Stomach (tissue), 9 donors: Measurements from ENCODE around the gene DIS3L2. TPM values are rescaled to one million over a fixed set of nuclear protein-coding genes. Genes with fewer than 3 reads are reported as not detected.
"Not testable (repeated sequence)": the region's sequence is repeated elsewhere in the genome, so short reads cannot be mapped to it uniquely, and the experiment has no call there.

Source experiments
- DNase-seq, 2 donors: peaks; one replicate each; pipeline versions ENCODE4 v3.0.0 to v3.0.0-alpha.2; 2013 to 2019
- H3K27ac ChIP-seq, 5 donors: fragments of 200-600 bp in 4 of 5; sonication (generic) in 4 of 5; one replicate each; pipeline ENCODE4 v1.5.1; 2013 to 2019; ENCODE audit warnings: mild to moderate bottlenecking in 1 of 5, moderate library complexity in 1 of 5
- H3K27me3 ChIP-seq, 3 donors: fragments of 200-600 bp; sonication (generic); one replicate each; pipeline ENCODE4 v1.5.1; 2017 to 2019; ENCODE audit warnings: mixed run types in 1 of 3
- H3K36me3 ChIP-seq, 4 donors: fragments of 200-600 bp; sonication (generic); 1 replicate in 3 of 4; 2 replicates in 1 of 4; pipeline ENCODE4 v1.5.1; 2016 to 2019
- H3K4me1 ChIP-seq, 4 donors: fragments of 200-600 bp; sonication (generic); one replicate each; pipeline ENCODE4 v1.5.1; 2016 to 2019
- H3K4me3 ChIP-seq, 4 donors: fragments of 200-600 bp; sonication (generic) in 3 of 4; one replicate each; pipeline ENCODE4 v1.5.1; 2016 to 2019; ENCODE audit warnings: mild to moderate bottlenecking in 1 of 4
- H3K9me3 ChIP-seq, 4 donors: fragments of 200-600 bp; sonication (generic); one replicate each; pipeline ENCODE4 v1.5.1; 2016 to 2019
- EP300 ChIP-seq: sonication (generic); formaldehyde crosslinking; IDR thresholded peaks from one replicate; pipeline ENCODE4 v1.6.1; 2017; ENCODE audit warnings: antibody characterized with exemption
- POLR2A ChIP-seq, 4 donors: fragments of 450-650 bp; IDR thresholded peaks; one replicate each; pipeline ENCODE4 v1.6.1; 2016; ENCODE audit warnings: antibody characterized with exemption in 4 of 4, control low read depth in 2 of 4, mild to moderate bottlenecking in 1 of 4, moderate library complexity in 1 of 4
- POLR2AphosphoS5 ChIP-seq, 3 donors: sonication (generic); formaldehyde crosslinking; IDR thresholded peaks; one replicate each; pipeline ENCODE4 v1.6.1; 2016; ENCODE audit warnings: antibody characterized with exemption in 3 of 3
- WGBS, 5 donors: extraction: QIAGEN DNeasy Blood & Tissue Kit in 3 of 5; methylation state at CpG; one replicate each; pipeline versions ENCODE4 v1.1.5 to v1.1.7; 2013 to 2018; 5-methylcytosine and 5-hydroxymethylcytosine counted together
- intact Hi-C: fragments of 100-400 bp; cut with DNase I; formaldehyde crosslinking; loops from one replicate; pipeline ENCODE4 v1.15.1; 2023; ENCODE audit warnings: low total_unique reads
- polyA plus RNA-seq, 3 donors: library from polyadenylated mRNA; stranded (reverse); fragments of 200-250 nt; gene quantifications; one replicate each; pipeline ENCODE4 v1.2.3, GENCODE V29; 2013
- total RNA-seq, 5 donors: library from RNA; depleted of rRNA; stranded (reverse); fragments of >200 nt; gene quantifications; one replicate each; pipeline versions ENCODE4 v1.1.0 to v1.2.3, GENCODE V29; 2014 to 2016
- TF ChIP-seq, protein P1 (sequence below), 7 experiments: fragments of 450-650 bp in 4 of 7; fragments of 200-600 bp in 3 of 7; sonication (generic) in 3 of 7; IDR thresholded peaks; one replicate each; pipeline ENCODE4 v1.5.1; 2016 to 2019; ENCODE audit warnings: antibody characterized with exemption in 7 of 7, control low read depth in 2 of 7, mild to moderate bottlenecking in 1 of 7
- donor health status: healthy with polysubstance abuse.
- donor health status: Bipolar disorder and iron deficiency.
- donor health status: healthy.

Gene DIS3L2
- total and polyA plus RNA-seq, 8 donors: 10.4 to 124 (median 26.8) TPM

DNA sequence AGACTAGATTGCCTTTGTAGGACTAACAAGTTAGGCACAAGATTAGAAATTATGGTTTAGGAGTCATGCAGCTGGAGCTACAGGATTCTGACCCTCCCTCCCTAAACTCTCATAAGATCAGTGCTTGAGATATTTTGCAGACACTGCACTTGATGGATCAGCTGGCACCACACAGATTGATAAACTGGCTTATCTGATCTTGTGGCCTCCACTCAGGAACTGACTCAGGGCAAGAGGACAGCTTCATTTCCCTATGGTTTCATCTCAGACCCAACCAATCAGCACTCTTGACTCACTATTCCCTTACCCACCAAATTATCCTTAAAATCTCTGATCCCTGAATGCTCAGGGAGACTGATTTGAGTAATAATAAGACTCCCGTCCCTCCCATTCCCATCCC is 152.3 kb downstream of the DIS3L2 start:
- Histone ChIP-seq H3K27me3 (no peaks in the 10 kb centered on the region), H3K4me1 (no peaks in the 10 kb centered on the region), H3K4me3 (no peak overlapping the region), H3K27ac (no peak overlapping the region), H3K9me3 (no peaks in the 10 kb centered on the region), H3K36me3 (no peaks in the 10 kb centered on the region)
- intact Hi-C loops: no loop called here
- WGBS, 5 donors: 93 to 100% (median 98%) methylated on average over 1 of the region's 1 CpG
- no peak for DNase-seq
- no peak for TF ChIP-seq POLR2A (IDR thresholded peaks at IDR 0.05)
- TF ChIP-seq EP300: no peak
- TF ChIP-seq, protein P1, sequence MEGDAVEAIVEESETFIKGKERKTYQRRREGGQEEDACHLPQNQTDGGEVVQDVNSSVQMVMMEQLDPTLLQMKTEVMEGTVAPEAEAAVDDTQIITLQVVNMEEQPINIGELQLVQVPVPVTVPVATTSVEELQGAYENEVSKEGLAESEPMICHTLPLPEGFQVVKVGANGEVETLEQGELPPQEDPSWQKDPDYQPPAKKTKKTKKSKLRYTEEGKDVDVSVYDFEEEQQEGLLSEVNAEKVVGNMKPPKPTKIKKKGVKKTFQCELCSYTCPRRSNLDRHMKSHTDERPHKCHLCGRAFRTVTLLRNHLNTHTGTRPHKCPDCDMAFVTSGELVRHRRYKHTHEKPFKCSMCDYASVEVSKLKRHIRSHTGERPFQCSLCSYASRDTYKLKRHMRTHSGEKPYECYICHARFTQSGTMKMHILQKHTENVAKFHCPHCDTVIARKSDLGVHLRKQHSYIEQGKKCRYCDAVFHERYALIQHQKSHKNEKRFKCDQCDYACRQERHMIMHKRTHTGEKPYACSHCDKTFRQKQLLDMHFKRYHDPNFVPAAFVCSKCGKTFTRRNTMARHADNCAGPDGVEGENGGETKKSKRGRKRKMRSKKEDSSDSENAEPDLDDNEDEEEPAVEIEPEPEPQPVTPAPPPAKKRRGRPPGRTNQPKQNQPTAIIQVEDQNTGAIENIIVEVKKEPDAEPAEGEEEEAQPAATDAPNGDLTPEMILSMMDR (IDR thresholded peaks at IDR 0.05): no peak
- no peak for TF ChIP-seq POLR2AphosphoS5 (IDR thresholded peaks at IDR 0.05)

GRCh38 chr2:232115728-232116361 is 154.3 kb downstream of the DIS3L2 start:
- H3K4me1 ChIP-seq, DNase-seq, H3K9me3 ChIP-seq, H3K36me3 ChIP-seq, H3K4me3 ChIP-seq, H3K27me3 ChIP-seq, intact Hi-C loops, H3K27ac ChIP-seq: not testable (repeated sequence)
- WGBS, 5 donors: 92 to 97% (median 95%) methylated on average over 6 of the region's 6 CpGs

- TF ChIP-seq EP300: no peak
- no peak for TF ChIP-seq POLR2AphosphoS5 (IDR thresholded peaks at IDR 0.05)
- TF ChIP-seq POLR2A (IDR thresholded peaks at IDR 0.05): no peak
- TF ChIP-seq, protein P1 (IDR thresholded peaks at IDR 0.05): no peak
- Histone ChIP-seq H3K4me3 (no peak overlapping the region), H3K27ac (no peak overlapping the region), H3K4me1 (peaks cover 0 to 10% (median 4%) of the 10 kb centered on the region in 4 donors), H3K9me3 (no peaks in the 10 kb centered on the region), H3K36me3 (no peaks in the 10 kb centered on the region), H3K27me3 (no peaks in the 10 kb centered on the region)
- intact Hi-C loops: no loop called here
- WGBS, 5 donors: 63 to 91% (median 65%) methylated on average over 3 of the region's 3 CpGs
- no peak for DNase-seq
These were observed 155.3 kb downstream of the DIS3L2 start for GRCh38 chr2:232116852-232117251.

- H3K27ac ChIP-seq: no peak overlapping the region
- intact Hi-C loops: no loop called here
These were observed 155.9 kb downstream of the DIS3L2 start for GRCh38 chr2:232117413-232117812.

DNA sequence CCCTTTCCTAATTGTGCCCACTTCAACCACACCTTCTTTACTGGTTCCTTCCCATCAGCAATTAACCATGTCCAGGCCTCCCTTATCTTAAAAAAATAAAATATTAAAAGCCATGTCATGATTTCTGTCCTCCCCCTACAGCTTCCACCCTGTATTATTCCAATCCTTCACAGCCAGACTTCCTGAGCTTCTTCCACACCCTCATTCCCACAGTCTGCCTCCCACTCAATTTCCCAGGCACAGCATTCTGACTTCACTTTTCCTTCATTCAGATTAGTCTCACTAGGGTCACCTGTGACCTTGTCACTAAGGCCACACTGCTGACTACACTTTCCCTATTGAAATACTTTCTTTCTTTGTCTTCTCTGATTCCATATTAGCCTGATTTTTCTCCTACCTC is 159.4 kb downstream of the DIS3L2 start:
- Histone ChIP-seq H3K9me3 (no peaks in the 10 kb centered on the region), H3K4me3 (no peak overlapping the region), H3K27ac (no peak overlapping the region), H3K36me3 (peaks cover 0 to 3% (median 0%) of the 10 kb centered on the region in 4 donors), H3K4me1 (peaks cover 0 to 10% (median 4%) of the 10 kb centered on the region in 4 donors), H3K27me3 (no peaks in the 10 kb centered on the region)
- TF ChIP-seq POLR2A (IDR thresholded peaks at IDR 0.05): no peak
- no peak for TF ChIP-seq POLR2AphosphoS5 (IDR thresholded peaks at IDR 0.05)
- no peak for TF ChIP-seq EP300
- TF ChIP-seq, protein P1 (IDR thresholded peaks at IDR 0.05): no peak
- no peak for DNase-seq
- intact Hi-C loops: no loop called here

More at GRCh38 chr2:232117413-232117812, 155.9 kb downstream of the DIS3L2 start:
- Histone ChIP-seq H3K4me1 (peaks cover 0 to 10% (median 4%) of the 10 kb centered on the region in 4 donors), H3K27me3 (no peaks in the 10 kb centered on the region), H3K4me3 (no peak overlapping the region), H3K36me3 (no peaks in the 10 kb centered on the region), H3K9me3 (no peaks in the 10 kb centered on the region)
- DNase-seq: no peak
- WGBS, 5 donors: 92 to 99% (median 94%) methylated on average over 3 of the region's 3 CpGs
- TF ChIP-seq POLR2A (IDR thresholded peaks at IDR 0.05): no peak
- TF ChIP-seq POLR2AphosphoS5 (IDR thresholded peaks at IDR 0.05): no peak
- TF ChIP-seq EP300: no peak
- TF ChIP-seq, protein P1 (IDR thresholded peaks at IDR 0.05): no peak
